HepG2 (cell line): ENCODE results near the gene BLVRA. TPM values are rescaled to one million over a fixed set of nuclear protein-coding genes. Genes with fewer than 3 reads are reported as not detected.

Experiments used
- AGO2 ChIP-seq: fragments of 200-400 bp; formaldehyde crosslinking; optimal IDR thresholded peaks from 2 replicates; pipeline ENCODE3; 2017; ENCODE audit warnings: mild to moderate bottlenecking, low read depth, low read length, moderate library complexity
- AKAP8 ChIP-seq: sonication (generic); formaldehyde crosslinking; IDR thresholded peaks from 2 replicates; pipeline ENCODE4 v1.5.1; 2020; ENCODE audit warnings: mild to moderate bottlenecking, missing genetic modification reagents
- ATF7 ChIP-seq, 2 experiments: fragments of 450-650 bp in 1 of 2; sonication (generic) in 1 of 2; formaldehyde crosslinking in 1 of 2; IDR thresholded peaks; 2 replicates each; pipeline versions ENCODE4 v1.4.0 to v1.6.1; 2016 to 2020; ENCODE audit warnings: antibody characterized with exemption in 1 of 2, mild to moderate bottlenecking in 1 of 2, missing genetic modification reagents in 1 of 2
- BRCA1 ChIP-seq: sonication (generic); formaldehyde crosslinking; IDR thresholded peaks from 2 replicates; pipeline ENCODE4 v1.4.0; 2020; ENCODE audit warnings: missing genetic modification reagents
- CCDC6 ChIP-seq: sonication (generic); formaldehyde crosslinking; IDR thresholded peaks from 2 replicates; pipeline ENCODE4 v1.8.1; 2022; ENCODE audit warnings: mild to moderate bottlenecking, missing genetic modification reagents, moderate library complexity
- CHD2 ChIP-seq: IDR thresholded peaks from 2 replicates; pipeline ENCODE4 v1.6.1; 2011; ENCODE audit warnings: low read depth, low read length, improper control_type of control experiment
- CHD4 ChIP-seq: fragments of 200-600 bp; sonication (generic); IDR thresholded peaks from 2 replicates; pipeline ENCODE4 v1.7.0; 2017; ENCODE audit warnings: mild to moderate bottlenecking, low read length, borderline replicate concordance
- HOXD1 ChIP-seq: sonication (generic); formaldehyde crosslinking; IDR thresholded peaks from 2 replicates; pipeline ENCODE4 v1.5.0; 2020; ENCODE audit warnings: missing genetic modification reagents
- ISX ChIP-seq: sonication (generic); formaldehyde crosslinking; conservative IDR thresholded peaks from 2 replicates; pipeline ENCODE4 v1.5.0; 2020; ENCODE audit warnings: missing genetic modification reagents
- PAXIP1 ChIP-seq: sonication (generic); formaldehyde crosslinking; conservative IDR thresholded peaks from 2 replicates; pipeline ENCODE4 v1.4.0; 2020; ENCODE audit warnings: mild to moderate bottlenecking, missing genetic modification reagents, moderate library complexity
- REST ChIP-seq, 2 experiments: IDR thresholded peaks; 2 replicates each; pipeline ENCODE4 v1.6.1; 2011 to 2012; ENCODE audit warnings: low read length in 2 of 2, borderline replicate concordance in 1 of 2, low read depth in 1 of 2, mild to moderate bottlenecking in 1 of 2, moderate library complexity in 1 of 2
- SPEN ChIP-seq: sonication (generic); formaldehyde crosslinking; IDR thresholded peaks from 2 replicates; pipeline ENCODE4 v1.5.1; 2020; ENCODE audit warnings: low read depth, mild to moderate bottlenecking, missing genetic modification reagents
- SYNCRIP ChIP-seq: fragments of 200-400 bp; formaldehyde crosslinking; IDR thresholded peaks from 2 replicates; pipeline ENCODE4 v1.6.1; 2018; ENCODE audit warnings: mild to moderate bottlenecking, low read depth, low read length; ENCODE audit not compliant: insufficient read depth
- TARDBP ChIP-seq: sonication (generic); formaldehyde crosslinking; IDR thresholded peaks from 2 replicates; pipeline ENCODE4 v1.8.0; 2022; ENCODE audit warnings: mild to moderate bottlenecking, missing genetic modification reagents
- ZBTB3 ChIP-seq: sonication (generic); formaldehyde crosslinking; IDR thresholded peaks from 2 replicates; pipeline ENCODE4 v1.4.0; 2020; ENCODE audit warnings: low read depth, mild to moderate bottlenecking, moderate library complexity, missing genetic modification reagents, borderline replicate concordance
- ZNF296 ChIP-seq: sonication (generic); formaldehyde crosslinking; conservative IDR thresholded peaks from 2 replicates; pipeline ENCODE4 v1.5.0; 2020; ENCODE audit warnings: mild to moderate bottlenecking, missing genetic modification reagents
- ZNF44 ChIP-seq: sonication (generic); formaldehyde crosslinking; IDR thresholded peaks from 2 replicates; pipeline ENCODE4 v1.5.1; 2020; ENCODE audit warnings: mild to moderate bottlenecking, missing genetic modification reagents
- ZNF503 ChIP-seq: sonication (generic); formaldehyde crosslinking; IDR thresholded peaks from 2 replicates; pipeline ENCODE4 v1.4.0; 2020; ENCODE audit warnings: missing genetic modification reagents
- ZNF607 ChIP-seq: sonication (generic); formaldehyde crosslinking; IDR thresholded peaks from 2 replicates; pipeline ENCODE4 v1.5.1; 2020; ENCODE audit warnings: missing genetic modification reagents, mild to moderate bottlenecking, borderline replicate concordance
- ZNF678 ChIP-seq: sonication (generic); formaldehyde crosslinking; IDR thresholded peaks from 2 replicates; pipeline ENCODE4 v1.4.0; 2020; ENCODE audit warnings: mild to moderate bottlenecking, missing genetic modification reagents
- polyA plus RNA-seq, 8 experiments: library from polyadenylated mRNA; depleted of rRNA in 3 of 8; stranded (reverse) in 7 of 8; unstranded in 1 of 8; fragments of >200 nt; fragmentation: Illumina TruSeq in 4 of 8; extraction: Trizol in 4 of 8; gene quantifications; 2 replicates each; pipeline versions ENCODE4 v1.2.1 to v1.2.3, GENCODE V29; 2011 to 2016; ENCODE audit warnings: low read depth in 4 of 8, missing spikeins in 1 of 8, mixed read lengths in 1 of 8; ENCODE audit not compliant: insufficient read depth in 1 of 8
- total RNA-seq, 5 experiments: library from RNA; depleted of rRNA; stranded (reverse); fragments of >200 nt; fragmentation: Illumina TruSeq; extraction: Trizol; gene quantifications; 2 replicates each; pipeline ENCODE4 v1.2.3, GENCODE V29; 2016; ENCODE audit warnings: low read depth in 1 of 5

Gene BLVRA
- total and polyA plus RNA-seq, 2 of the 13 experiments (the other 11 are each of a cell fraction or from before 2014, with no cell fraction given), result 39.2 to 64.2 TPM

GRCh38 chr7:43758029-43758821, at the start of gene BLVRA (continued):
- TF ChIP-seq CCDC6 (CRISPR knock-in tag), result no peak
- no peak for TF ChIP-seq ATF7 (IDR thresholded peaks at IDR 0.05)
- TF ChIP-seq ATF7 (CRISPR knock-in tag; IDR thresholded peaks at IDR 0.05), result no peak; the same call in 1 of the 2 replicates
- TF ChIP-seq CHD2, result no peak
- TF ChIP-seq AKAP8, result no peak
- TF ChIP-seq REST (IDR thresholded peaks at IDR 0.05; ENCODE audit: borderline replicate concordance in 1 of 2, low read depth in 1 of 2, low read length in 2 of 2), result no peak
- TF ChIP-seq AGO2, result no peak
- no peak for TF ChIP-seq ZNF44 (CRISPR knock-in tag)
- TF ChIP-seq HOXD1 (CRISPR knock-in tag), result no peak
- TF ChIP-seq ZBTB3, result no peak
- TF ChIP-seq ISX (CRISPR knock-in tag), result no peak
- TF ChIP-seq SYNCRIP, result no peak
- no peak for TF ChIP-seq ZNF296 (CRISPR knock-in tag)
- TF ChIP-seq ZNF607, result no peak; the same call in none of the 2 replicates
- TF ChIP-seq ZNF503 (CRISPR knock-in tag), result no peak
- peak; percentile 61 for TF ChIP-seq SPEN (CRISPR knock-in tag)
- TF ChIP-seq CHD4, result no peak
- TF ChIP-seq BRCA1, result no peak
- TF ChIP-seq TARDBP (CRISPR knock-in tag), result peak; percentile 40; the same call in 1 of the 2 replicates
- peak; percentile 34; the same call in 1 of the 2 replicates for TF ChIP-seq PAXIP1 (CRISPR knock-in tag)
- TF ChIP-seq ZNF678, result no peak
